CD14-positive monocyte (primary cell): Measurements from ENCODE around the gene CDH23. TPM values are rescaled to one million over a fixed set of nuclear protein-coding genes. Genes with fewer than 3 reads are reported as not detected.
A peak's percentile ranks its signal among the peaks of the same experiment; 100 is the strongest.

Experiments used
- DNase-seq, 3 donors: peaks; one replicate each; pipeline ENCODE4 v3.0.0-alpha.2; 2011 to 2022
- H2AFZ ChIP-seq: 2 replicates; pipeline ENCODE4 v1.6.0; 2012; ENCODE audit warnings: mild to moderate bottlenecking, low read depth, low read length, inconsistent platforms; ENCODE audit not compliant: insufficient read depth, poor library complexity, severe bottlenecking
- H3K27ac ChIP-seq, 2 donors: 1 replicate in 1 of 2; 2 replicates in 1 of 2; pipeline ENCODE4 v1.5.1; 2012 to 2013; ENCODE audit warnings: low read length in 2 of 2, control low read depth in 1 of 2, inconsistent platforms in 1 of 2, low read depth in 1 of 2, mild to moderate bottlenecking in 1 of 2
- H3K27me3 ChIP-seq, 2 donors: one replicate each; pipeline versions ENCODE4 v1.6.0 to v1.6.1; 2011 to 2013; ENCODE audit warnings: low read length in 2 of 2; ENCODE audit not compliant: control insufficient read depth in 2 of 2, insufficient read depth in 2 of 2
- H3K36me3 ChIP-seq, 2 donors: replicated peaks in 1 of 2; 1 replicate in 1 of 2; 2 replicates in 1 of 2; pipeline versions ENCODE4 v1.5.1 to v1.6.1; 2012 to 2013; ENCODE audit warnings: low read length in 2 of 2, control low read depth in 1 of 2, inconsistent platforms in 1 of 2, mild to moderate bottlenecking in 1 of 2; ENCODE audit not compliant: insufficient read depth in 2 of 2, control insufficient read depth in 1 of 2
- H3K4me1 ChIP-seq, 2 donors: 1 replicate in 1 of 2; 2 replicates in 1 of 2; pipeline versions ENCODE4 v1.5.1 to v1.6.1; 2012 to 2013; ENCODE audit warnings: low read length in 2 of 2, control low read depth in 1 of 2, inconsistent platforms in 1 of 2, mild to moderate bottlenecking in 1 of 2, moderate library complexity in 1 of 2; ENCODE audit not compliant: insufficient read depth in 2 of 2, control insufficient read depth in 1 of 2
- H3K4me2 ChIP-seq: replicated peaks from 2 replicates; pipeline ENCODE3; 2012; ENCODE audit warnings: low read length, moderate library complexity, mild to moderate bottlenecking; ENCODE audit not compliant: poor library complexity, severe bottlenecking; ENCODE audit errors: extremely low read depth
- H3K4me3 ChIP-seq, 3 experiments: fragments of 200-600 bp in 1 of 3; sonication (generic) in 1 of 3; replicated peaks in 1 of 3; 1 replicate in 2 of 3; 2 replicates in 1 of 3; pipeline ENCODE4 v1.5.1; 2011 to 2013; ENCODE audit warnings: low read length in 3 of 3, mild to moderate bottlenecking in 3 of 3, control low read depth in 2 of 3, low read depth in 2 of 3, inconsistent platforms in 1 of 3, moderate library complexity in 1 of 3
- H3K79me2 ChIP-seq: 2 replicates; pipeline ENCODE4 v1.6.0; 2012; ENCODE audit warnings: mild to moderate bottlenecking, control low read depth, inconsistent platforms, low read length, moderate library complexity; ENCODE audit not compliant: insufficient read depth
- H3K9ac ChIP-seq: 2 replicates; pipeline ENCODE4 v1.6.0; 2017; ENCODE audit warnings: low read length, mild to moderate bottlenecking; ENCODE audit not compliant: insufficient read depth, poor library complexity, severe bottlenecking
- H3K9me3 ChIP-seq, 2 donors: replicated peaks in 1 of 2; 1 replicate in 1 of 2; 2 replicates in 1 of 2; pipeline versions ENCODE4 v1.5.1 to v1.6.1; 2012 to 2013; ENCODE audit warnings: low read length in 2 of 2, control low read depth in 1 of 2; ENCODE audit not compliant: control insufficient read depth in 1 of 2, insufficient read depth in 1 of 2
- H4K20me1 ChIP-seq: 2 replicates; pipeline ENCODE4 v1.6.0; 2012; ENCODE audit warnings: mild to moderate bottlenecking, low read length, control low read depth, moderate library complexity; ENCODE audit not compliant: insufficient read depth
- H3K27ac Mint-ChIP-seq, 7 donors: one replicate each; pipeline ENCODE4 v1.8.0; 2020; ENCODE audit warnings: mild to moderate bottlenecking in 7 of 7, mixed read lengths in 7 of 7, moderate library complexity in 6 of 7, inconsistent platforms in 2 of 7
- H3K27me3 Mint-ChIP-seq, 3 donors: one replicate each; pipeline ENCODE4 v1.8.0; 2021 to 2022; ENCODE audit warnings: low read depth in 3 of 3, mild to moderate bottlenecking in 3 of 3, mixed read lengths in 3 of 3, moderate library complexity in 3 of 3, inconsistent platforms in 1 of 3
- H3K36me3 Mint-ChIP-seq, 2 donors: one replicate each; pipeline ENCODE4 v1.8.0; 2020; ENCODE audit warnings: mixed read lengths in 2 of 2, inconsistent platforms in 1 of 2, mild to moderate bottlenecking in 1 of 2
- H3K4me1 Mint-ChIP-seq: one replicate; pipeline ENCODE4 v1.8.0; 2020; ENCODE audit warnings: mild to moderate bottlenecking, mixed read lengths
- H3K4me3 Mint-ChIP-seq, 2 donors: one replicate each; pipeline ENCODE4 v1.8.0; 2020; ENCODE audit warnings: mild to moderate bottlenecking in 2 of 2, mixed read lengths in 2 of 2, moderate library complexity in 1 of 2
- H3K9me3 Mint-ChIP-seq, 7 donors: one replicate each; pipeline ENCODE4 v1.8.0; 2020 to 2022; ENCODE audit warnings: mixed read lengths in 7 of 7, mild to moderate bottlenecking in 6 of 7, moderate library complexity in 6 of 7, inconsistent platforms in 2 of 7
- CTCF ChIP-seq: fragments of 200-600 bp; IDR thresholded peaks from one replicate; pipeline ENCODE4 v1.8.0; 2022; ENCODE audit warnings: antibody characterized with exemption, mild to moderate bottlenecking
- WGBS: methylation state at CpG from one replicate; pipeline ENCODE4 v1.1.5; 2013; ENCODE audit warnings: missing lambda C conversion rate; ENCODE audit not compliant: insufficient coverage; 5-methylcytosine and 5-hydroxymethylcytosine counted together
- intact Hi-C, 2 donors: fragments of 100-400 bp; cut with micrococcal nuclease; formaldehyde crosslinking; loops; one replicate each; pipeline versions ENCODE4 v1.15.0 to v1.15.1; 2023
- polyA plus RNA-seq, 3 donors: library from polyadenylated mRNA; depleted of rRNA in 1 of 3; unstranded in 2 of 3; stranded (reverse) in 1 of 3; fragments of 300-500 nt in 2 of 3; fragments of >200 nt in 1 of 3; fragmentation: Illumina TruSeq in 2 of 3; gene quantifications; 1 replicate in 2 of 3; 2 replicates in 1 of 3; pipeline ENCODE4 v1.2.3, GENCODE V29; 2012 to 2021

The CDH23 gene
- polyA plus RNA-seq, 3 donors, result 8.2 to 36.2 (median 10.5) TPM

- Histone ChIP-seq H3K4me2 (no peak overlapping the region), H3K27ac (no peak overlapping the region), H3K4me1 (peaks cover 57 to 80% of the 10 kb centered on the region in 2 donors), H4K20me1 (peaks cover 30% of the 10 kb centered on the region), H2AFZ (no peak overlapping the region), H3K9me3 (no peaks in the 10 kb centered on the region), H3K9ac (no peak overlapping the region), H3K27me3 (no peaks in the 10 kb centered on the region), H3K36me3 (peaks cover 0 to 11% of the 10 kb centered on the region in 2 donors), H3K4me3 (no peak overlapping the region), H3K79me2 (peaks cover 30% of the 10 kb centered on the region)
- intact Hi-C loops, result no loop called here
- peaks cover 0 to 4% (median 0%) of the 10 kb centered on the region in 3 donors for H3K27me3 Mint-ChIP-seq
- peaks cover 22 to 44% of the 10 kb centered on the region in 2 donors for H3K36me3 Mint-ChIP-seq
- H3K4me1 Mint-ChIP-seq, result peaks cover 96% of the 10 kb centered on the region
- TF ChIP-seq CTCF, result no peak
- H3K9me3 Mint-ChIP-seq, result peaks cover 0 to 3% (median 0%) of the 10 kb centered on the region in 7 donors
- no peak overlapping the region for H3K4me3 Mint-ChIP-seq
- no peak for DNase-seq
- peak overlapping the region in 2 of 7 donors; percentile 57 to 62 for H3K27ac Mint-ChIP-seq
- no CpG with 5 or more reads among the region's 1 CpG for WGBS
These were observed 326.1 kb downstream of the CDH23 start for GRCh38 chr10:71722849-71723248.

DNA sequence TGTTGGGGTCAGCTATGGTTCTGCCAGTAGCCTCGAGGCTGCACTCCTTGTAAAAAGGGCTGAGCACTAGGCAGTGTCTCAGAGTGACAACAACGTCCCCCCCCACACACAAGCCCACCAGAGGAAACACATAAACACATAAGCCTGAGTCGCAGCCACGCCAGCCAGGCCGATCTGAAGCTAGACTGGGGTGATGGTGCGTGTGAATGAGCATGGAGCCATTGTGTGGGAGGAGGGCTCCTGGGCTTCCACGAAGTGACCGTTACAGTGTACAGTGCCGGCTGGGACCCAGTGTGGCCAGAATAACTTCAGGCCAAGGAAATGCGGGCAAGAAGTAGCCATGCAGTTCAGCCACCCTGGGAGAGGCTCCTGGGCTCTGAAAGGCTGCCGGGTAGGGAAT is 326.6 kb downstream of the CDH23 start:
- Histone ChIP-seq H3K9ac (no peak overlapping the region), H3K79me2 (peaks cover 26% of the 10 kb centered on the region), H4K20me1 (peaks cover 25% of the 10 kb centered on the region), H3K4me2 (no peak overlapping the region), H3K4me3 (no peak overlapping the region), H3K9me3 (no peaks in the 10 kb centered on the region), H2AFZ (no peak overlapping the region), H3K27ac (no peak overlapping the region), H3K27me3 (no peaks in the 10 kb centered on the region), H3K4me1 (peaks cover 57 to 80% of the 10 kb centered on the region in 2 donors), H3K36me3 (peaks cover 0 to 8% of the 10 kb centered on the region in 2 donors)
- Mint-ChIP-seq H3K4me3 (no peak overlapping the region), H3K4me1 (peaks cover 96% of the 10 kb centered on the region), H3K27ac (peak overlapping the region in 3 of 7 donors; percentile 13 to 65 (median 57)), H3K9me3 (peaks cover 0 to 3% (median 0%) of the 10 kb centered on the region in 7 donors), H3K36me3 (peaks cover 20 to 39% of the 10 kb centered on the region in 2 donors), H3K27me3 (peaks cover 0 to 4% (median 0%) of the 10 kb centered on the region in 3 donors)
- intact Hi-C loops, result no loop called here
- no peak for TF ChIP-seq CTCF
- no peak for DNase-seq
- 87% methylated on average over 7 of the region's 11 CpGs for WGBS
